ENCODE measurements around the gene EPG5. TPM values are rescaled to one million over a fixed set of nuclear protein-coding genes. Genes with fewer than 3 reads are reported as not detected.
A peak's percentile ranks its signal among the peaks of the same experiment; 100 is the strongest.
"Not testable (repeated sequence)": the region's sequence is repeated elsewhere in the genome, so short reads cannot be mapped to it uniquely, and the experiment has no call there.

EPG5 gene
- total and polyA plus RNA-seq, 12 donors = 6.5 to 26.3 (median 20.4) TPM

GRCh38 chr18:45817543-45817942, 149.6 kb downstream of the EPG5 start:
- Histone ChIP-seq H3K27ac (no peak overlapping the region), H3K36me3 (no peaks in the 10 kb centered on the region), H3K4me1 (no peaks in the 10 kb centered on the region), H3K27me3 (no peaks in the 10 kb centered on the region), H3K9me3 (peaks cover 0 to 21% (median 0%) of the 10 kb centered on the region in 11 donors), H3K4me3 (no peak overlapping the region)
- intact Hi-C loops (cut with DNase I) = no loop called here
- ATAC-seq (no peak), DNase-seq (no peak)
- no peak for TF ChIP-seq CTCF (IDR thresholded peaks at IDR 0.05)
- 70 to 94% methylated on average over 1 of the region's 1 CpG for WGBS, 2 donors

DNA sequence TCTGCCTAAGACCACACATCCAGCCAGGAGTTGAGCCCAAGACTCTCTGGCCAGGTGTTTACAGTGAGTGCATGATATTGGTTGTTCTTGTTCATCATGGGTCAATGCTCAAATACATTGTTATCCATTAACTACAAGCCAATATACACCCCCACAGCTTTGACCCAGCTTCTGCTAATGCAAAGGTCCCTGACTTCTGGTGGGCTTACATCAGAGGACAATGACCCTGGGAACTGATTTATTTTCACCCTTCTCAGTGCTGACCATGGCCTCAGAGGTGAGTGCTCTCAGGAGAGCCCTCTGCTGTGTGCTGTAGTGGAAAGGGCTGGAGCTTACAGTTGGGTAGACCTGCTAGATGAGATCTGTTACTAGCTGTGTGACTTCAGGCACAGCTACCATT, 152.4 kb downstream of the EPG5 start:
- H3K27me3 ChIP-seq; intact Hi-C loops (cut with DNase I); H3K27ac ChIP-seq; H3K36me3 ChIP-seq; ATAC-seq; H3K4me3 ChIP-seq; DNase-seq; H3K4me1 ChIP-seq: not testable (repeated sequence)
- H3K9me3 ChIP-seq = peaks cover 0 to 15% (median 0%) of the 10 kb centered on the region in 11 donors

GRCh38 chr18:45807144-45807543, 160.0 kb downstream of the EPG5 start:
- intact Hi-C loops (cut with DNase I); H3K4me3 ChIP-seq; H3K4me1 ChIP-seq; DNase-seq; H3K27me3 ChIP-seq; H3K27ac ChIP-seq; H3K36me3 ChIP-seq; ATAC-seq: not testable (repeated sequence)
- H3K9me3 ChIP-seq = peaks cover 0 to 31% (median 5%) of the 10 kb centered on the region in 11 donors
- WGBS, 2 donors = 44 to 56% methylated on average over 2 of the region's 2 CpGs
- TF ChIP-seq CTCF (IDR thresholded peaks at IDR 0.05) = peak in 3 of 9 donors; percentile 5 to 29 (median 10)

- H3K9me3 ChIP-seq = peaks cover 0 to 31% (median 5%) of the 10 kb centered on the region in 11 donors
- H3K36me3 ChIP-seq = no peaks in the 10 kb centered on the region
- no peak overlapping the region for H3K4me3 ChIP-seq
- no peak overlapping the region for H3K27ac ChIP-seq
- WGBS, 2 donors = 67 to 71% methylated on average over 2 of the region's 2 CpGs
- ATAC-seq (no peak), DNase-seq (no peak)
- H3K4me1 ChIP-seq = peaks cover 0 to 14% (median 0%) of the 10 kb centered on the region in 9 donors
- TF ChIP-seq CTCF (IDR thresholded peaks at IDR 0.05) = no peak
- intact Hi-C loops (cut with DNase I) = no loop called here
- H3K27me3 ChIP-seq = no peaks in the 10 kb centered on the region
These were observed 160.9 kb downstream of the EPG5 start for GRCh38 chr18:45806226-45806625.

DNA sequence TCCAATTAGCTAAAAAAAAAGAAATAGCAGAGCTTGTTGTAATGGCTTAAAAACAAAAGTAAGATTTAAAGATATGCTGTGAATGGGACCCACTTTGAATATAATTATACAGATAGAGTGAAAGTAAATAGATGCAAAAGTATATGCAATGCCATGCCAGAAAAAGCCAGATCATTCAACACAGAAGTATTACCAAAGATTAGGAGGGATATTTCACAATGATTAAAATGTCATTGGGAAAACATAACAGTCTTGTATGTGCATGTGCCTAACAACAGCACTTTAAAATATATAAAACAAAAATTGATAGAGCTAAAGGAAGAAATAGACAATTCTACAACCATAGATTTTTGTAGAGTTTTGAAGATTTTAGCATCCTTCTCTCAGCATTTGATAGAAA, 161.6 kb downstream of the EPG5 start:
- Histone ChIP-seq H3K4me1 (peaks cover 0 to 15% (median 0%) of the 10 kb centered on the region in 9 donors), H3K9me3 (peaks cover 0 to 31% (median 5%) of the 10 kb centered on the region in 11 donors), H3K4me3 (no peak overlapping the region), H3K27ac (no peak overlapping the region), H3K36me3 (no peaks in the 10 kb centered on the region), H3K27me3 (no peaks in the 10 kb centered on the region)
- no peak for ATAC-seq
- intact Hi-C loops (cut with DNase I) = no loop called here
- no peak for TF ChIP-seq CTCF (IDR thresholded peaks at IDR 0.05)
- no peak for DNase-seq

Measured in heart right ventricle (tissue), 16 donors.